Measurements from ENCODE around the gene MRPS34. TPM values are rescaled to one million over a fixed set of nuclear protein-coding genes. Genes with fewer than 3 reads are reported as not detected.

MRPS34 gene
- total and polyA plus RNA-seq, 2 experiments from 2014 or later, result 164 to 188 TPM

GRCh38 chr16:1746693-1747195, 26.2 kb downstream of the MRPS34 start:
- Histone ChIP-seq H3K4me3 (no peak overlapping the region), H3K27ac (no peak overlapping the region), H3K9me3 (ENCODE audit: low read depth) (no peaks in the 10 kb centered on the region), H3K27me3 (no peaks in the 10 kb centered on the region), H3K36me3 (peaks cover 12% of the 10 kb centered on the region), H3K4me1 (ENCODE audit: low read depth) (no peaks in the 10 kb centered on the region)
- DNase-seq (ENCODE audit: low read depth in 1 of 2, low spot score in 1 of 2), result peak in 1 of 2 donors; percentile 16
- TF ChIP-seq CTCF (IDR thresholded peaks at IDR 0.05; ENCODE audit: low read depth, low read length), result no peak

- H3K27ac ChIP-seq, result no peak overlapping the region
- TF ChIP-seq CTCF (IDR thresholded peaks at IDR 0.05; ENCODE audit: low read depth, low read length), result no peak
- H3K36me3 ChIP-seq, result peaks cover 12% of the 10 kb centered on the region
These were observed 26.8 kb downstream of the MRPS34 start for GRCh38 chr16:1745900-1746692.

GRCh38 chr16:1745181-1745899, 27.6 kb downstream of the MRPS34 start:
- peaks cover 9% of the 10 kb centered on the region for H3K36me3 ChIP-seq
- no peaks in the 10 kb centered on the region for H3K9me3 ChIP-seq (ENCODE audit: low read depth)
- TF ChIP-seq CTCF (IDR thresholded peaks at IDR 0.05; ENCODE audit: low read depth, low read length), result no peak
- no peak overlapping the region for H3K4me3 ChIP-seq
- peak in 1 of 2 donors; percentile 62 for DNase-seq (ENCODE audit: low read depth in 1 of 2, low spot score in 1 of 2)
- H3K27ac ChIP-seq, result no peak overlapping the region
- no peaks in the 10 kb centered on the region for H3K4me1 ChIP-seq (ENCODE audit: low read depth)
- no peaks in the 10 kb centered on the region for H3K27me3 ChIP-seq

More at GRCh38 chr16:1745900-1746692, 26.8 kb downstream of the MRPS34 start:
- H3K27me3 ChIP-seq, result no peaks in the 10 kb centered on the region
- DNase-seq (ENCODE audit: low read depth in 1 of 2, low spot score in 1 of 2), result peak in 1 of 2 donors; percentile 81
- H3K9me3 ChIP-seq (ENCODE audit: low read depth), result no peaks in the 10 kb centered on the region
- H3K4me3 ChIP-seq, result no peak overlapping the region
- no peaks in the 10 kb centered on the region for H3K4me1 ChIP-seq (ENCODE audit: low read depth)

- H3K27me3 ChIP-seq, result no peaks in the 10 kb centered on the region
- H3K4me1 ChIP-seq (ENCODE audit: low read depth), result no peaks in the 10 kb centered on the region
- no peaks in the 10 kb centered on the region for H3K9me3 ChIP-seq (ENCODE audit: low read depth)
- DNase-seq (ENCODE audit: low read depth in 1 of 2, low spot score in 1 of 2), result no peak
- H3K36me3 ChIP-seq, result peaks cover 4% of the 10 kb centered on the region
- H3K4me3 ChIP-seq, result no peak overlapping the region
- no peak for TF ChIP-seq CTCF (IDR thresholded peaks at IDR 0.05; ENCODE audit: low read depth, low read length)
- H3K27ac ChIP-seq, result no peak overlapping the region
These were observed 28.5 kb downstream of the MRPS34 start for GRCh38 chr16:1744338-1744840.

DNA sequence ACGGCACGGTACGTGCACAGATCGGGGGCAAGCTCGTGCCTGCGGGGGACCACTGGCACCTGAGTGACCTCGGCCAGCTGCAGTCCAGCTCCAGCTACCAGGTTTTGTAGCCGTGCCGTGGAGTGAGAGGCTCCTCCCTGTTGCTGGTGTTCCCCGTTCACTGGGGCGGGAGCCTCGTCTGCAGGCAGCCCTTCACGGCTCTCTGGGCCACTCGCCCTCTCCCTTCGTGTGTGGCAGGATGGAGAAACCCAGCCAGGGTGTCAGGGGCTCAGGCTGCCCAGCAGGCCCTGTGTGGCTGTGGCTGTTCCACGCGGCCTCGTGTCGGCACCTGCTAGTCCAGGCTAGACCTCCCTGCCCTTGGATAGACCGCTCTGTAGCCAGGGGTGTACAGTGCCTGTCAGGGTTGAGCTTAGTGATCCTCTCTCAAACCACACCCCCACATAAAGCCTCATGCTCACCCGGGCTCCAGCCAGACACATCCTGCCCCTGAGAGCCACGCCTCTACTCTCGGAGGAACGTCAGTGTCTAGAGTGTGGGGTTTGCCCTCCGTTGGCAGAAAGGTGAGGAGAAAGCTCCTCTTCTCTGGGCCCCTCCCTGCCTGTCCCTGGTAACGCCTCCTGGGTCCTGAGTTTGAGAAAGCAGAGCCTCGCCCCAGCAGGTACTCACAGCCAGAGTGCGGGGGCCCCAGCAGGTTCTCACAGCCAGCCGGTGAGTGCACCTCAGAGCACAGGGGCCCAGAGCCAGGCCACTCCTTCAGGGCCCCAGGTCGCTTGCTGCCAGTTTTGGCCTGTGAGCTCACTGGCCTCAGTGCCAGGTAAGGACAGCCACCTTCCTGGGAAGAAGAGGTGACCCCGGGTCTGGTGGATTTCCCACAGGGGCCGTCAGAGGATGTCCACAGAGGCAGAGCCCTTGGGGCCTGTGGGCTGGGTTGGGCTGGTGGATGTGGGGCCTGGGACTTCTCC, 29.3 kb downstream of the MRPS34 start:
- no peaks in the 10 kb centered on the region for H3K9me3 ChIP-seq (ENCODE audit: low read depth)
- no peak for DNase-seq (ENCODE audit: low read depth in 1 of 2, low spot score in 1 of 2)
- no peaks in the 10 kb centered on the region for H3K4me1 ChIP-seq (ENCODE audit: low read depth)
- no peak overlapping the region for H3K4me3 ChIP-seq
- TF ChIP-seq CTCF (IDR thresholded peaks at IDR 0.05; ENCODE audit: low read depth, low read length), result no peak
- H3K36me3 ChIP-seq, result peaks cover 4% of the 10 kb centered on the region
- H3K27me3 ChIP-seq, result no peaks in the 10 kb centered on the region
- H3K27ac ChIP-seq, result no peak overlapping the region
